NCI-H510A (cell line): Measurements from ENCODE around the gene FUT8.

Experiments
- DNase-seq: peaks from one replicate; lab custom pipeline; 2025; lab: John Stamatoyannopoulos, UW

FUT8 gene

GRCh38 chr14:65558363-65558762 is 145.8 kb downstream of the FUT8 start:
- no peak for DNase-seq

GRCh38 chr14:65560340-65561027 is 148.0 kb downstream of the FUT8 start:
- no peak for DNase-seq

GRCh38 chr14:65564370-65564769 is 151.8 kb downstream of the FUT8 start:
- no peak for DNase-seq

GRCh38 chr14:65565948-65566347 is 153.4 kb downstream of the FUT8 start:
- DNase-seq = no peak

- no peak for DNase-seq
Observed at GRCh38 chr14:65566820-65567522, 154.4 kb downstream of the FUT8 start.

GRCh38 chr14:65574611-65575010 is 162.1 kb downstream of the FUT8 start:
- no peak for DNase-seq

- no peak for DNase-seq
Observed at GRCh38 chr14:65575389-65575788, 162.9 kb downstream of the FUT8 start.

GRCh38 chr14:65580973-65581372 is 168.4 kb downstream of the FUT8 start:
- no peak for DNase-seq

- no peak for DNase-seq
Observed at GRCh38 chr14:65581378-65581777, 168.8 kb downstream of the FUT8 start.

GRCh38 chr14:65581799-65582198 is 169.3 kb downstream of the FUT8 start:
- DNase-seq = no peak

- DNase-seq = no peak
Observed at GRCh38 chr14:65585216-65585615, 172.7 kb downstream of the FUT8 start.

- DNase-seq = no peak
Observed at GRCh38 chr14:65588426-65589140, 176.1 kb downstream of the FUT8 start.

GRCh38 chr14:65594153-65594881 is 181.8 kb downstream of the FUT8 start:
- DNase-seq = peak; percentile 15

- DNase-seq = no peak
Observed at GRCh38 chr14:65594882-65595237, 182.3 kb downstream of the FUT8 start.

- no peak for DNase-seq
Observed at GRCh38 chr14:65599375-65599774, 186.8 kb downstream of the FUT8 start.

- no peak for DNase-seq
Observed at GRCh38 chr14:65600742-65601141, 188.2 kb downstream of the FUT8 start.

GRCh38 chr14:65604535-65604934 is 192.0 kb downstream of the FUT8 start:
- no peak for DNase-seq

- DNase-seq = no peak
Observed at GRCh38 chr14:65604936-65605335, 192.4 kb downstream of the FUT8 start.

- DNase-seq = no peak
Observed at GRCh38 chr14:65606460-65606859, 193.9 kb downstream of the FUT8 start.

- no peak for DNase-seq
Observed at GRCh38 chr14:65613131-65613650, 200.7 kb downstream of the FUT8 start.

- DNase-seq = no peak
Observed at GRCh38 chr14:65618996-65619395, 206.5 kb downstream of the FUT8 start.

- no peak for DNase-seq
Observed at GRCh38 chr14:65620195-65620594, 207.7 kb downstream of the FUT8 start.
